Measurements from ENCODE around the gene TMEM128.

Gene TMEM128

GRCh38 chr4:4288098-4288497 lies 40.1 kb upstream of the TMEM128 start:
- TF ChIP-seq, protein P1, sequence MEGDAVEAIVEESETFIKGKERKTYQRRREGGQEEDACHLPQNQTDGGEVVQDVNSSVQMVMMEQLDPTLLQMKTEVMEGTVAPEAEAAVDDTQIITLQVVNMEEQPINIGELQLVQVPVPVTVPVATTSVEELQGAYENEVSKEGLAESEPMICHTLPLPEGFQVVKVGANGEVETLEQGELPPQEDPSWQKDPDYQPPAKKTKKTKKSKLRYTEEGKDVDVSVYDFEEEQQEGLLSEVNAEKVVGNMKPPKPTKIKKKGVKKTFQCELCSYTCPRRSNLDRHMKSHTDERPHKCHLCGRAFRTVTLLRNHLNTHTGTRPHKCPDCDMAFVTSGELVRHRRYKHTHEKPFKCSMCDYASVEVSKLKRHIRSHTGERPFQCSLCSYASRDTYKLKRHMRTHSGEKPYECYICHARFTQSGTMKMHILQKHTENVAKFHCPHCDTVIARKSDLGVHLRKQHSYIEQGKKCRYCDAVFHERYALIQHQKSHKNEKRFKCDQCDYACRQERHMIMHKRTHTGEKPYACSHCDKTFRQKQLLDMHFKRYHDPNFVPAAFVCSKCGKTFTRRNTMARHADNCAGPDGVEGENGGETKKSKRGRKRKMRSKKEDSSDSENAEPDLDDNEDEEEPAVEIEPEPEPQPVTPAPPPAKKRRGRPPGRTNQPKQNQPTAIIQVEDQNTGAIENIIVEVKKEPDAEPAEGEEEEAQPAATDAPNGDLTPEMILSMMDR (IDR thresholded peaks at IDR 0.05; ENCODE audit: low read depth, low read length, poor library complexity, severe bottlenecking), result no peak
- TF ChIP-seq EZH2phosphoT487 (IDR thresholded peaks at IDR 0.05; ENCODE audit: borderline replicate concordance, low read length), result no peak
- Histone ChIP-seq H3K36me3 (ENCODE audit: control insufficient read depth, low read length) (peaks cover 52% of the 10 kb centered on the region), H3K9me3 (ENCODE audit: control insufficient read depth, insufficient read depth, low read length) (no peaks in the 10 kb centered on the region), H3K27me3 (ENCODE audit: control insufficient read depth, low read length) (no peaks in the 10 kb centered on the region), H3K9me2 (replicated peaks; ENCODE audit: control insufficient read depth, low read length) (no peaks in the 10 kb centered on the region), H3K4me3 (ENCODE audit: low read length) (no peak overlapping the region), H3K27ac (ENCODE audit: low read depth, low read length) (no peak overlapping the region), H3K4me2 (ENCODE audit: low read length) (peak overlapping the region; percentile 22; the same call in 1 of the 2 replicates), H3F3A (ENCODE audit: control insufficient read depth, insufficient read depth) (no peaks in the 10 kb centered on the region), H3K4me1 (ENCODE audit: control insufficient read depth, low read length) (peaks cover 26% of the 10 kb centered on the region), H4K20me1 (ENCODE audit: control insufficient read depth, insufficient read depth, low read depth, low read length) (peaks cover 5% of the 10 kb centered on the region; the same call in 1 of the 2 replicates), H3K79me2 (ENCODE audit: control insufficient read depth, low read length) (peaks cover 87% of the 10 kb centered on the region)

GRCh38 chr4:4284827-4285618 lies 37.0 kb upstream of the TMEM128 start:
- no peaks in the 10 kb centered on the region for H3K9me2 ChIP-seq (replicated peaks; ENCODE audit: control insufficient read depth, low read length)
- H3K4me2 ChIP-seq (ENCODE audit: low read length), result no peak overlapping the region
- H3K4me1 ChIP-seq (ENCODE audit: control insufficient read depth, low read length), result peaks cover 16% of the 10 kb centered on the region
- H3K36me3 ChIP-seq (ENCODE audit: control insufficient read depth, low read length), result peaks cover 80% of the 10 kb centered on the region
- no peaks in the 10 kb centered on the region for H3K9me3 ChIP-seq (ENCODE audit: control insufficient read depth, insufficient read depth, low read length)
- no peaks in the 10 kb centered on the region; the same call in 1 of the 2 replicates for H4K20me1 ChIP-seq (ENCODE audit: control insufficient read depth, insufficient read depth, low read depth, low read length)
- no peaks in the 10 kb centered on the region for H3F3A ChIP-seq (ENCODE audit: control insufficient read depth, insufficient read depth)
- no peak overlapping the region for H3K27ac ChIP-seq (ENCODE audit: low read depth, low read length)
- H3K79me2 ChIP-seq (ENCODE audit: control insufficient read depth, low read length), result peaks cover 59% of the 10 kb centered on the region
- TF ChIP-seq, protein P1 (IDR thresholded peaks at IDR 0.05; ENCODE audit: low read depth, low read length, poor library complexity, severe bottlenecking), result no peak
- TF ChIP-seq EZH2phosphoT487 (IDR thresholded peaks at IDR 0.05; ENCODE audit: borderline replicate concordance, low read length), result no peak
- no peaks in the 10 kb centered on the region for H3K27me3 ChIP-seq (ENCODE audit: control insufficient read depth, low read length)
- no peak overlapping the region for H3K4me3 ChIP-seq (ENCODE audit: low read length)

- Histone ChIP-seq H3K4me2 (ENCODE audit: low read length) (no peak overlapping the region), H3K9me2 (replicated peaks; ENCODE audit: control insufficient read depth, low read length) (no peaks in the 10 kb centered on the region), H3K27me3 (ENCODE audit: control insufficient read depth, low read length) (no peaks in the 10 kb centered on the region), H3F3A (ENCODE audit: control insufficient read depth, insufficient read depth) (no peaks in the 10 kb centered on the region), H4K20me1 (ENCODE audit: control insufficient read depth, insufficient read depth, low read depth, low read length) (no peaks in the 10 kb centered on the region), H3K9me3 (ENCODE audit: control insufficient read depth, insufficient read depth, low read length) (no peaks in the 10 kb centered on the region), H3K79me2 (ENCODE audit: control insufficient read depth, low read length) (peaks cover 27% of the 10 kb centered on the region), H3K4me1 (ENCODE audit: control insufficient read depth, low read length) (no peaks in the 10 kb centered on the region), H3K36me3 (ENCODE audit: control insufficient read depth, low read length) (peaks cover 91% of the 10 kb centered on the region), H3K27ac (ENCODE audit: low read depth, low read length) (no peak overlapping the region), H3K4me3 (ENCODE audit: low read length) (no peak overlapping the region)
- no peak for TF ChIP-seq EZH2phosphoT487 (IDR thresholded peaks at IDR 0.05; ENCODE audit: borderline replicate concordance, low read length)
- TF ChIP-seq, protein P1 (IDR thresholded peaks at IDR 0.05; ENCODE audit: low read depth, low read length, poor library complexity, severe bottlenecking), result no peak
Measured at GRCh38 chr4:4281787-4282186, 33.8 kb upstream of the TMEM128 start.
